Endothelial cell of umbilical vein (primary cell): Measurements from ENCODE around the gene OLFM1. TPM values are rescaled to one million over a fixed set of nuclear protein-coding genes. Genes with fewer than 3 reads are reported as not detected.

ENCODE experiments used
- BruUV-seq: library from RNA; stranded (reverse); fragments of 400-500 nt; replicated peaks from 2 replicates; lab custom pipeline; 2021; lab: Mats Ljungman, UMichigan
- CTCF ChIA-PET: fragments of 300-600, 350-600 bp; sonication (Branson Sonifier 250); formaldehyde crosslinking; loops from one replicate; lab custom pipeline; 2021; ENCODE audit warnings: antibody characterized with exemption, inconsistent platforms; lab: Charles Lee
- POLR2A ChIA-PET: fragments of 300-600, 350-600 bp; sonication (Branson Sonifier 250); formaldehyde crosslinking; loops from one replicate; lab custom pipeline; 2021; ENCODE audit warnings: antibody characterized with exemption, inconsistent platforms; lab: Charles Lee
- DNase-seq: peaks from one replicate; pipeline ENCODE4 v3.0.0-alpha.2; 2011; ENCODE audit warnings: low read depth, low spot score
- FAIRE-seq: peaks from 2 replicates; lab custom pipeline; 2011; peaks lifted over from hg19 to GRCh38; lab: Jason Lieb, UNC
- H2AFZ ChIP-seq: 2 replicates; pipeline ENCODE4 v1.6.0; 2012; ENCODE audit warnings: low read depth, low read length, control low read depth, inconsistent platforms
- H3K27ac ChIP-seq: 2 replicates; pipeline ENCODE4 v1.5.1; 2011; ENCODE audit warnings: low read depth, mild to moderate bottlenecking, control low read depth, low read length, moderate library complexity; ENCODE audit not compliant: insufficient read depth
- H3K27me3 ChIP-seq, 2 experiments: 2 replicates each; pipeline versions ENCODE4 v1.6.0 to v1.6.1; 2011; ENCODE audit warnings: low read length in 2 of 2, mixed read lengths in 1 of 2; ENCODE audit not compliant: control insufficient read depth in 2 of 2, insufficient read depth in 2 of 2
- H3K36me3 ChIP-seq, 2 experiments: 2 replicates in 1 of 2; 3 replicates in 1 of 2; pipeline ENCODE4 v1.5.1; 2011; ENCODE audit warnings: low read length in 2 of 2, mild to moderate bottlenecking in 1 of 2, moderate library complexity in 1 of 2; ENCODE audit not compliant: control insufficient read depth in 2 of 2, insufficient read depth in 2 of 2; ENCODE audit errors: extremely low read depth in 1 of 2
- H3K4me1 ChIP-seq: 3 replicates; pipeline ENCODE4 v1.5.1; 2011; ENCODE audit warnings: mild to moderate bottlenecking, low read length; ENCODE audit not compliant: control insufficient read depth, insufficient read depth; ENCODE audit errors: extremely low read depth
- H3K4me2 ChIP-seq: 2 replicates; pipeline ENCODE4 v1.6.1; 2011; ENCODE audit warnings: low read length, control low read depth, mixed read lengths; ENCODE audit not compliant: insufficient read depth
- H3K4me3 ChIP-seq, 3 experiments: fragments of 200-600 bp in 1 of 3; sonication (generic), shearing (Covaris generic) in 1 of 3; replicated peaks in 1 of 3; 2 replicates each; pipeline ENCODE4 v1.5.1; 2011 to 2016; ENCODE audit warnings: control low read depth in 3 of 3, low read length in 3 of 3, mild to moderate bottlenecking in 2 of 3, inconsistent platforms in 1 of 3, low read depth in 1 of 3, moderate library complexity in 1 of 3; ENCODE audit not compliant: insufficient read depth in 1 of 3
- H3K79me2 ChIP-seq: 2 replicates; pipeline ENCODE4 v1.6.0; 2012; ENCODE audit warnings: low read length, inconsistent platforms; ENCODE audit not compliant: control insufficient read depth, insufficient read depth
- H3K9ac ChIP-seq: replicated peaks from 2 replicates; pipeline ENCODE3; 2011; ENCODE audit warnings: low read length, control low read depth; ENCODE audit not compliant: insufficient read depth; ENCODE audit errors: extremely low read depth
- H3K9me1 ChIP-seq: replicated peaks from 3 replicates; pipeline ENCODE4 v1.6.0; 2011; ENCODE audit warnings: mild to moderate bottlenecking, low read length; ENCODE audit not compliant: control insufficient read depth, insufficient read depth; ENCODE audit errors: extremely low read depth
- H3K9me3 ChIP-seq: replicated peaks from 2 replicates; pipeline ENCODE4 v1.5.1; 2012; ENCODE audit warnings: low read length, inconsistent platforms; ENCODE audit not compliant: control insufficient read depth, insufficient read depth
- H4K20me1 ChIP-seq: replicated peaks from 2 replicates; pipeline ENCODE3; 2011; ENCODE audit warnings: mild to moderate bottlenecking, low read length; ENCODE audit not compliant: control insufficient read depth, insufficient read depth; ENCODE audit errors: extremely low read depth
- EZH2 ChIP-seq: IDR thresholded peaks from 2 replicates; pipeline ENCODE4 v1.6.1; 2012; ENCODE audit warnings: borderline replicate concordance, low read depth, mild to moderate bottlenecking, moderate library complexity, low read length, inconsistent platforms; ENCODE audit not compliant: severe bottlenecking
- FOS ChIP-seq: IDR thresholded peaks from 2 replicates; pipeline ENCODE4 v1.6.1; 2011; ENCODE audit warnings: mild to moderate bottlenecking, low read length, moderate library complexity, borderline replicate concordance; ENCODE audit not compliant: insufficient read depth
- GATA2 ChIP-seq: IDR thresholded peaks from 2 replicates; pipeline ENCODE4 v1.7.0; 2011; ENCODE audit warnings: low read depth, mild to moderate bottlenecking, moderate library complexity, mixed read lengths, low read length; ENCODE audit not compliant: insufficient read length, insufficient read depth
- JUN ChIP-seq: IDR thresholded peaks from 2 replicates; pipeline ENCODE4 v1.6.1; 2011; ENCODE audit warnings: borderline replicate concordance, low read depth; ENCODE audit not compliant: insufficient read length, insufficient read depth
- MYC ChIP-seq: IDR thresholded peaks from one replicate; pipeline ENCODE4 v1.6.1; 2011; ENCODE audit warnings: mild to moderate bottlenecking, low read depth, low read length
- POLR2A ChIP-seq: IDR thresholded peaks from 2 replicates; pipeline ENCODE4 v1.6.1; 2012; ENCODE audit warnings: low read depth, mild to moderate bottlenecking, control low read depth, low read length
- POLR2AphosphoS5 ChIP-seq: IDR thresholded peaks from 2 replicates; pipeline ENCODE4 v1.6.1; 2012; ENCODE audit warnings: low read depth, mild to moderate bottlenecking, control low read depth, low read length, moderate library complexity; ENCODE audit not compliant: insufficient read depth
- dilution Hi-C: fragments of 300-500 bp; cut with MboI; formaldehyde crosslinking; loops from one replicate; pipeline ENCODE4 v1.15.0; 2019; ENCODE audit warnings: low sequenced_read_pairs; ENCODE audit not compliant: extremely low pct_ligation_motif_present
- intact Hi-C: fragments of 100-400 bp; cut with micrococcal nuclease; formaldehyde crosslinking; loops from one replicate; pipeline ENCODE4 v1.10.0; 2022
- polyA plus RNA-seq, 4 experiments: library from polyadenylated mRNA; depleted of rRNA in 3 of 4; stranded (reverse) in 3 of 4; unstranded in 1 of 4; fragments of >200 nt; gene quantifications; 2 replicates each; pipeline versions ENCODE4 v1.2.1 to v1.2.3, GENCODE V29; 2011 to 2012; ENCODE audit warnings: missing spikeins in 1 of 4
- total RNA-seq: library from RNA; stranded (reverse); gene quantifications from 2 replicates; pipeline ENCODE4 v1.2.3, GENCODE V29; 2021
- TF ChIP-seq, protein P1 (sequence below): IDR thresholded peaks from 2 replicates; pipeline ENCODE4 v1.6.1; 2011; ENCODE audit not compliant: insufficient read depth, insufficient read length
- TF ChIP-seq, protein P2 (sequence below), 2 donors: IDR thresholded peaks; 1 replicate in 1 of 2; 2 replicates in 1 of 2; pipeline ENCODE4 v1.5.1; 2011; ENCODE audit warnings: low read length in 2 of 2, mild to moderate bottlenecking in 2 of 2, moderate library complexity in 2 of 2, control low read depth in 1 of 2, inconsistent platforms in 1 of 2, low read depth in 1 of 2; ENCODE audit not compliant: insufficient read depth in 1 of 2; ENCODE audit errors: extremely low read depth in 1 of 2

The OLFM1 gene
- total and polyA plus RNA-seq, 2 donors (not counting 3 experiments of a cell fraction or from before 2014, with no cell fraction given) = 0.07 to 0.95 TPM

DNA sequence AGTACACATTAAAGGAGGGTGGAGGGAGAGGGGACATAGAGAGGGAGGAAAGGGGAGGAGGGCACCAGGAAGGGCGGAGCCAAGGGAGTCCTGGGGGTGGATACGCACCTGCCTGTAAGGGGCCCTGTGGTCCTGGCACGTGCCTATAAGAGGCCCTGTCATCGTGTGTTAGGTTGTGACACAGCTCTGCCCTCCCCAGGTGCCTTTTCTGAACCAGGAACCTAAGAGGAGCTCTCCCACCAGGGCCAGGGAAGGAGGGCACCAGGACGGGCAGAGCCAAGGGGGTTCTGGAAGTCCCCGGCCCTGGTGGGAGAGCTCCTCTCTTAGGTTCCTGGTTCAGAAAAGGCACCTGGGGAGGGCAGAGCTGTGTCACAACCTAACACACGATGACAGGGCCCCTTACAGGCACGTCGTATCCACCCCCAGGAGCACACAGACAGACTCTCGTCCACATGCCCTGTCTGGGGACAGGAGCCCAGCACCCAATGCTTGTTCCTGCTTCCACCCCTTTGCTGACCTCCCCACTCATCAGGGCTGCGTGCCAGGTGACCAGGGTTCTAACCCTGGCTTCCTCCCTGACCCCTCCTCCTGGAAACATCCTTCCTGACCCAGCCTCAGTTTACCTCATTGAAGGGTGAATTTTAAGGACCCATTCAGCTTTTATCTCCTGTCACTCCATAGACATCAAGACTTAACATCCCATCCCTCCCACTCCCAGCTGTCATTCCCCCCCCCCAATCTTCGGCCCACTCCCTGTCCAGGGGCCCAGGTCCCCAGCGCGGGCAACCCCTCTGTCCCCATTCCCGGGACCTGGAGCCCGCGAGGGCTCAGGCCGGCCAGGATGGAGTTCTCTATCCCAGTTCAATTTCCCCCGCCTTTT, 12.9 kb upstream of the OLFM1 start:
- no TSS peak for BruUV-seq
- Histone ChIP-seq H3K27me3 (peaks cover 0 to 9% of the 10 kb centered on the region in 2 experiments), H3K4me1 (no peaks in the 10 kb centered on the region), H3K4me2 (no peak overlapping the region), H3K27ac (no peak overlapping the region), H3K4me3 (no peak overlapping the region), H2AFZ (no peak overlapping the region), H4K20me1 (no peaks in the 10 kb centered on the region), H3K36me3 (no peaks in the 10 kb centered on the region), H3K79me2 (no peaks in the 10 kb centered on the region), H3K9me3 (no peaks in the 10 kb centered on the region), H3K9me1 (no peaks in the 10 kb centered on the region), H3K9ac (no peak overlapping the region)
- ChIA-PET CTCF (interaction anchor here (1.2 kb wide), 1 partner anchor 11 kb away, joined by 4 read pairs; no protein-coding TSS in a partner anchor), POLR2A (no interaction called here)
- intact Hi-C loops (loop anchor here (5.0 kb wide), 1 partner anchor 617 kb away; no protein-coding TSS in a partner anchor), dilution Hi-C loops (no loop called here)
- DNase-seq = no peak
- FAIRE-seq = no peak
- TF ChIP-seq GATA2 (no peak), POLR2AphosphoS5 (no peak)

DNA sequence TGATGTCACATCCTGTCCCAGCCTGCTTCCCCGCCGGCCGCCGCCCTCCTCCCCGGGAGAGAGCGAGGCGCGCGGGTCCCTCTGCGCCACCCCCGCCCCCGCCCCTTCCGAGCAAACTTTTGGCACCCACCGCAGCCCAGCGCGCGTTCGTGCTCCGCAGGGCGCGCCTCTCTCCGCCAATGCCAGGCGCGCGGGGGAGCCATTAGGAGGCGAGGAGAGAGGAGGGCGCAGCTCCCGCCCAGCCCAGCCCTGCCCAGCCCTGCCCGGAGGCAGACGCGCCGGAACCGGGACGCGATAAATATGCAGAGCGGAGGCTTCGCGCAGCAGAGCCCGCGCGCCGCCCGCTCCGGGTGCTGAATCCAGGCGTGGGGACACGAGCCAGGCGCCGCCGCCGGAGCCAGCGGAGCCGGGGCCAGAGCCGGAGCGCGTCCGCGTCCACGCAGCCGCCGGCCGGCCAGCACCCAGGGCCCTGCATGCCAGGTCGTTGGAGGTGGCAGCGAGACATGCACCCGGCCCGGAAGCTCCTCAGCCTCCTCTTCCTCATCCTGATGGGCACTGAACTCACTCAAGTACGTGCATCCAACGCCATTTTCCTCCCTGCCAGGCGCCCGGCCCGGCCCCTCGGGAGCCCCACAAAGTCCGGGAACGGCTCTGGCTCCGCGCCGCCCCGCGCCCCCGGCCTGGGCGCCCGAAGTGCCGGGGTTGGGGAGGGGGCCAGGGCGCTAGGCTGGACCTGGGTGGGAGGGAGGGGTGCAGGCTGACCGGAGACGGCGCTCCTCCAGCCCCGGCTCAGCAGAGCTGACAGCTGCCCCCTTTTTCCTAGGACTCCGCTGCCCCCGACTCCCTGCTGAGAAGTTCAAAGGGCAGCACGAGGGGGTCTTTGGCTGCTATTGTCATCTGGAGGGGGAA, 12.0 kb upstream of the OLFM1 start:
- dilution Hi-C loops (no loop called here), intact Hi-C loops (loop anchor here (5.0 kb wide), 1 partner anchor 618 kb away; no protein-coding TSS in a partner anchor)
- Histone ChIP-seq H2AFZ (no peak overlapping the region), H3K4me3 (no peak overlapping the region), H3K79me2 (no peaks in the 10 kb centered on the region), H3K9me3 (no peaks in the 10 kb centered on the region), H3K9ac (no peak overlapping the region), H3K4me1 (no peaks in the 10 kb centered on the region), H3K27me3 (peaks cover 0 to 9% of the 10 kb centered on the region in 2 experiments), H3K9me1 (no peaks in the 10 kb centered on the region), H3K36me3 (no peaks in the 10 kb centered on the region), H3K27ac (no peak overlapping the region), H4K20me1 (no peaks in the 10 kb centered on the region), H3K4me2 (no peak overlapping the region)
- TF ChIP-seq JUN = no peak
- no peak for TF ChIP-seq POLR2A
- TF ChIP-seq POLR2AphosphoS5 = no peak
- TF ChIP-seq, protein P1, sequence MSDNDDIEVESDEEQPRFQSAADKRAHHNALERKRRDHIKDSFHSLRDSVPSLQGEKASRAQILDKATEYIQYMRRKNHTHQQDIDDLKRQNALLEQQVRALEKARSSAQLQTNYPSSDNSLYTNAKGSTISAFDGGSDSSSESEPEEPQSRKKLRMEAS = no peak
- TF ChIP-seq FOS = no peak
- TF ChIP-seq GATA2 = no peak
- TF ChIP-seq MYC = no peak
- TF ChIP-seq EZH2 = no peak
- TF ChIP-seq, protein P2, sequence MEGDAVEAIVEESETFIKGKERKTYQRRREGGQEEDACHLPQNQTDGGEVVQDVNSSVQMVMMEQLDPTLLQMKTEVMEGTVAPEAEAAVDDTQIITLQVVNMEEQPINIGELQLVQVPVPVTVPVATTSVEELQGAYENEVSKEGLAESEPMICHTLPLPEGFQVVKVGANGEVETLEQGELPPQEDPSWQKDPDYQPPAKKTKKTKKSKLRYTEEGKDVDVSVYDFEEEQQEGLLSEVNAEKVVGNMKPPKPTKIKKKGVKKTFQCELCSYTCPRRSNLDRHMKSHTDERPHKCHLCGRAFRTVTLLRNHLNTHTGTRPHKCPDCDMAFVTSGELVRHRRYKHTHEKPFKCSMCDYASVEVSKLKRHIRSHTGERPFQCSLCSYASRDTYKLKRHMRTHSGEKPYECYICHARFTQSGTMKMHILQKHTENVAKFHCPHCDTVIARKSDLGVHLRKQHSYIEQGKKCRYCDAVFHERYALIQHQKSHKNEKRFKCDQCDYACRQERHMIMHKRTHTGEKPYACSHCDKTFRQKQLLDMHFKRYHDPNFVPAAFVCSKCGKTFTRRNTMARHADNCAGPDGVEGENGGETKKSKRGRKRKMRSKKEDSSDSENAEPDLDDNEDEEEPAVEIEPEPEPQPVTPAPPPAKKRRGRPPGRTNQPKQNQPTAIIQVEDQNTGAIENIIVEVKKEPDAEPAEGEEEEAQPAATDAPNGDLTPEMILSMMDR (IDR thresholded peaks at IDR 0.05; ENCODE audit: extremely low read depth in 1 of 2, insufficient read depth in 1 of 2, low read depth in 1 of 2, low read length in 2 of 2) = no peak
- POLR2A ChIA-PET = no interaction called here
- DNase-seq (no peak), FAIRE-seq (no peak)
- no TSS peak for BruUV-seq
- CTCF ChIA-PET = no interaction called here
